GM12878 (cell line): ENCODE results near the gene SMG6. TPM values are rescaled to one million over a fixed set of nuclear protein-coding genes. Genes with fewer than 3 reads are reported as not detected.

ENCODE experiments used
- ATAC-seq: fragments of 200-7000 bp; cut with Tn5 transposase; 3 replicates; pipeline ENCODE4 v1.9.1; 2020; ENCODE audit warnings: mild to moderate bottlenecking, moderate library complexity
- BruUV-seq: library from RNA; stranded (reverse); fragments of 400-500 nt; replicated peaks from 2 replicates; lab custom pipeline; 2021; lab: Mats Ljungman, UMichigan
- CTCF ChIA-PET: fragments of 300-600 bp; sonication (Branson Sonifier 250); formaldehyde crosslinking; extraction: SDS; loops from one replicate; lab custom pipeline; 2021; ENCODE audit warnings: inconsistent platforms; lab: Yijun Ruan, JAX
- POLR2A ChIA-PET: fragments of 350-600 bp; formaldehyde crosslinking; extraction: SDS; loops from one replicate; lab custom pipeline; 2021; ENCODE audit warnings: inconsistent platforms; lab: Charles Lee
- RAD21 ChIA-PET: fragments of 300-600 bp; sonication (Branson Sonifier 250); formaldehyde crosslinking; loops from one replicate; lab custom pipeline; 2023; ENCODE audit warnings: antibody characterized with exemption; ENCODE audit not compliant: unreplicated experiment; lab: Charles Lee
- SMC1A ChIA-PET: fragments of 300-600 bp; sonication (Branson Sonifier 250); formaldehyde crosslinking; loops from one replicate; lab custom pipeline; 2023; ENCODE audit not compliant: unreplicated experiment, uncharacterized antibody; lab: Charles Lee
- DNase-seq: peaks from one replicate; pipeline ENCODE4 v3.0.0-alpha.2; 2011; ENCODE audit warnings: low read depth, low spot score
- FAIRE-seq: peaks from 3 replicates; lab custom pipeline; 2011; peaks lifted over from hg19 to GRCh38; lab: Jason Lieb, UNC
- H2AFZ ChIP-seq: 2 replicates; pipeline ENCODE4 v1.6.0; 2011; ENCODE audit warnings: low read depth, low read length, control low read depth; ENCODE audit not compliant: control insufficient read depth
- H3K27ac ChIP-seq: 2 replicates; pipeline ENCODE4 v1.5.1; 2011; ENCODE audit warnings: control low read depth; ENCODE audit not compliant: control insufficient read depth, insufficient read depth
- H3K27me3 ChIP-seq, 2 experiments: replicated peaks in 1 of 2; 2 replicates each; pipeline versions ENCODE4 v1.6.0 to v1.6.1; 2011; ENCODE audit warnings: low read length in 1 of 2; ENCODE audit not compliant: control insufficient read depth in 2 of 2, insufficient read depth in 2 of 2
- H3K36me3 ChIP-seq, 2 experiments: 2 replicates each; pipeline ENCODE4 v1.5.1; 2011; ENCODE audit warnings: low read length in 1 of 2; ENCODE audit not compliant: control insufficient read depth in 2 of 2, insufficient read depth in 2 of 2
- H3K4me1 ChIP-seq: 2 replicates; pipeline ENCODE4 v1.6.1; 2011; ENCODE audit warnings: mild to moderate bottlenecking, low read length, moderate library complexity, mixed read lengths; ENCODE audit not compliant: control insufficient read depth, insufficient read depth
- H3K4me2 ChIP-seq: 2 replicates; pipeline ENCODE4 v1.6.0; 2011; ENCODE audit warnings: control low read depth; ENCODE audit not compliant: control insufficient read depth, insufficient read depth
- H3K4me3 ChIP-seq: fragments of 200-600 bp; sonication (generic); 2 replicates; pipeline ENCODE4 v1.5.1; 2016
- H3K79me2 ChIP-seq: 2 replicates; pipeline ENCODE4 v1.6.0; 2011; ENCODE audit warnings: low read length; ENCODE audit not compliant: control insufficient read depth, insufficient read depth
- H3K9ac ChIP-seq: 2 replicates; pipeline ENCODE4 v1.8.0; 2011; ENCODE audit warnings: low read length, control low read depth, mixed read lengths; ENCODE audit not compliant: control insufficient read depth, insufficient read depth
- H3K9me3 ChIP-seq: replicated peaks from 3 replicates; pipeline ENCODE4 v1.5.1; 2011; ENCODE audit warnings: mild to moderate bottlenecking, low read length; ENCODE audit not compliant: control insufficient read depth, insufficient read depth
- H4K20me1 ChIP-seq: 2 replicates; pipeline ENCODE4 v1.6.0; 2011; ENCODE audit not compliant: control insufficient read depth, insufficient read depth
- BHLHE40 ChIP-seq, 2 experiments: fragments of 450-650 bp in 1 of 2; IDR thresholded peaks; 2 replicates each; pipeline ENCODE4 v1.6.1; 2011 to 2017; ENCODE audit warnings: low read depth in 2 of 2, borderline replicate concordance in 1 of 2, improper control_type of control experiment in 1 of 2, low read length in 1 of 2, mild to moderate bottlenecking in 1 of 2
- CBFB ChIP-seq: IDR thresholded peaks from 2 replicates; pipeline ENCODE4 v1.6.1; 2016; ENCODE audit warnings: antibody characterized with exemption, low read depth
- ELK1 ChIP-seq: IDR thresholded peaks from 2 replicates; pipeline ENCODE4 v1.6.1; 2012; ENCODE audit warnings: low read depth, low read length, improper control_type of control experiment
- IRF3 ChIP-seq: fragments of 450-650 bp; IDR thresholded peaks from 2 replicates; pipeline ENCODE4 v1.6.1; 2014; ENCODE audit warnings: mild to moderate bottlenecking
- MTA3 ChIP-seq: IDR thresholded peaks from 2 replicates; pipeline ENCODE4 v1.6.1; 2012; ENCODE audit warnings: low read length, inconsistent platforms, borderline replicate concordance
- NKRF ChIP-seq: fragments of 450-650 bp; conservative IDR thresholded peaks from 2 replicates; pipeline ENCODE4 v1.6.1; 2017; ENCODE audit warnings: mild to moderate bottlenecking, moderate library complexity
- PAX8 ChIP-seq: fragments of 450-650 bp; IDR thresholded peaks from 2 replicates; pipeline ENCODE4 v1.6.1; 2017; ENCODE audit warnings: mild to moderate bottlenecking, moderate library complexity
- RUNX3 ChIP-seq: IDR thresholded peaks from 2 replicates; pipeline ENCODE4 v1.6.1; 2012; ENCODE audit warnings: low read length, inconsistent platforms
- TAF1 ChIP-seq: IDR thresholded peaks from 2 replicates; pipeline ENCODE4 v1.6.1; 2011; ENCODE audit warnings: mild to moderate bottlenecking, low read depth, low read length, borderline replicate concordance
- USF1 ChIP-seq: IDR thresholded peaks from 2 replicates; pipeline ENCODE4 v1.6.1; 2011; ENCODE audit warnings: borderline replicate concordance, low read depth, mild to moderate bottlenecking, moderate library complexity, mixed read lengths, low read length; ENCODE audit not compliant: insufficient read depth; ENCODE audit errors: extremely low read length
- YY1 ChIP-seq: IDR thresholded peaks from 2 replicates; pipeline ENCODE4 v1.6.1; 2011; ENCODE audit warnings: low read depth, mild to moderate bottlenecking, low read length
- ZBTB33 ChIP-seq: fragments of 450-650 bp; IDR thresholded peaks from 2 replicates; pipeline ENCODE4 v1.6.1; 2017; ENCODE audit warnings: mild to moderate bottlenecking
- ZNF207 ChIP-seq: fragments of 450-650 bp; IDR thresholded peaks from 2 replicates; pipeline ENCODE4 v1.6.1; 2014; ENCODE audit warnings: antibody characterized with exemption, mild to moderate bottlenecking, borderline replicate concordance
- ZNF217 ChIP-seq: fragments of 450-650 bp; IDR thresholded peaks from 2 replicates; pipeline ENCODE4 v1.6.1; 2017; ENCODE audit warnings: antibody characterized with exemption, mild to moderate bottlenecking
- WGBS: methylation state at CpG from one replicate; pipeline ENCODE4 v1.1.6; 2016; ENCODE audit warnings: low lambda C conversion rate; ENCODE audit not compliant: insufficient replicate concordance, insufficient coverage; ENCODE audit errors: missing lambda C conversion rate; 5-methylcytosine and 5-hydroxymethylcytosine counted together
- in situ Hi-C: fragments of 300-500 bp; cut with MboI; formaldehyde crosslinking; loops from 9 replicates; pipeline ENCODE4 v1.14.3; 2018; ENCODE audit warnings: mixed read lengths
- intact Hi-C: fragments of 100-400 bp; cut with micrococcal nuclease; formaldehyde crosslinking; loops from one replicate; pipeline ENCODE4 v1.14.2; 2022; ENCODE audit not compliant: unreplicated experiment
- polyA plus RNA-seq, 11 experiments: library from polyadenylated mRNA; depleted of rRNA in 4 of 11; unstranded in 6 of 11; stranded (reverse) in 5 of 11; fragments of >200 nt; fragmentation: Nextera tagmentation in 4 of 11; fragmentation: Illumina TruSeq in 1 of 11; extraction: Ambion mirVana in 4 of 11; extraction: Trizol in 1 of 11; gene quantifications; 1 replicate in 1 of 11; 2 replicates in 10 of 11; pipeline versions ENCODE4 v1.2.1 to v1.2.3, GENCODE V29; 2011 to 2016; ENCODE audit warnings: inconsistent platforms in 2 of 11, missing spikeins in 2 of 11, low read depth in 1 of 11
- total RNA-seq, 4 experiments: library from RNA; depleted of rRNA in 3 of 4; stranded (reverse); fragments of >200 nt in 3 of 4; fragmentation: Illumina TruSeq in 1 of 4; extraction: Trizol in 1 of 4; gene quantifications; 2 replicates each; pipeline versions ENCODE4 v1.2.1 to v1.2.3, GENCODE V29; 2013 to 2021

SMG6 gene
- total and polyA plus RNA-seq, 10 of the 15 experiments (the other 5 are each of a cell fraction or from before 2014, with no cell fraction given): 0.58 to 28.7 (median 15.7) TPM

GRCh38 chr17:2055292-2056205 is 248.0 kb downstream of the SMG6 start:
- peaks cover 2% of the 10 kb centered on the region in 2 experiments; a peak in 3 of 4 replicates for H3K27me3 ChIP-seq
- TF ChIP-seq TAF1 (peak; percentile 27; the same call in 1 of the 2 replicates), RUNX3 (no peak), CBFB (no peak), ZNF207 (no peak), ZNF217 (no peak), MTA3 (no peak), USF1 (no peak), ELK1 (no peak), PAX8 (no peak), ZBTB33 (no peak), NKRF (peak; percentile 14), IRF3 (no peak), YY1 (peak; percentile 1; the same call in 1 of the 2 replicates), BHLHE40 (IDR thresholded peaks at IDR 0.05; ENCODE audit: borderline replicate concordance in 1 of 2, low read depth in 2 of 2, low read length in 1 of 2) (peak in 1 of 2 experiments; percentile 11; a peak in 1 of 4 replicates)

More at GRCh38 chr17:2055292-2056205, 248.0 kb downstream of the SMG6 start:
- H2AFZ ChIP-seq: peak overlapping the region; percentile 19
- RAD21 ChIA-PET: interaction anchor here (0.8 to 8.4 kb wide), 33 partner anchors 9 to 361 kb away, joined by 3 to 271 read pairs (median 6); partner anchors contain the start of gene TSR1
- ATAC-seq (peak; percentile 3), FAIRE-seq (no peak), DNase-seq (no peak)
- H3K4me1 ChIP-seq: peaks cover 22% of the 10 kb centered on the region
- BruUV-seq: no TSS peak
- in situ Hi-C loops: no loop called here
- H3K4me2 ChIP-seq: peak overlapping the region; percentile 81; the same call in 1 of the 2 replicates
- H3K36me3 ChIP-seq: peaks cover 4 to 16% of the 10 kb centered on the region in 2 experiments
- intact Hi-C loops: loop anchor here (5.0 kb wide), 1 partner anchor 37 kb away; no protein-coding TSS in a partner anchor
- H3K79me2 ChIP-seq: peaks cover 59% of the 10 kb centered on the region
- peak overlapping the region; percentile 84 for H3K27ac ChIP-seq
- no peaks in the 10 kb centered on the region; the same call in 2 of the 3 replicates for H3K9me3 ChIP-seq
- CTCF ChIA-PET: interaction anchor here (0.7 to 8.4 kb wide), 42 partner anchors 14 to 361 kb away, joined by 3 to 265 read pairs (median 4); partner anchors contain the start of genes SMG6, SRR and TSR1
- SMC1A ChIA-PET: interaction anchor here (0.7 to 8.6 kb wide), 19 partner anchors 13 to 227 kb away, joined by 3 to 141 read pairs (median 4); no protein-coding TSS in a partner anchor
- POLR2A ChIA-PET: interaction anchor here (0.6 to 6.7 kb wide), 18 partner anchors 10 to 339 kb away, joined by 3 to 61 read pairs (median 4); no protein-coding TSS in a partner anchor
- H3K9ac ChIP-seq: peak overlapping the region; percentile 89
- H4K20me1 ChIP-seq: no peaks in the 10 kb centered on the region
- H3K4me3 ChIP-seq: peak overlapping the region; percentile 95
- 2% methylated on average over 27 of the region's 113 CpGs for WGBS
